Stimulated activated CD8-positive, alpha-beta memory T cell treated with anti-CD3 and anti-CD28 coated beads, Interleukin-2, amount 100 ng/mL, for 48 hours (primary cell): ENCODE data around the gene TNFAIP3.
"Not testable (repeated sequence)": the region's sequence is repeated elsewhere in the genome, so short reads cannot be mapped to it uniquely, and the experiment has no call there.

Source experiments
- DNase-seq, 2 donors: peaks; one replicate each; pipeline ENCODE4 v3.0.0-alpha.2; 2020; ENCODE audit warnings: low read depth in 2 of 2

TNFAIP3 gene

DNA sequence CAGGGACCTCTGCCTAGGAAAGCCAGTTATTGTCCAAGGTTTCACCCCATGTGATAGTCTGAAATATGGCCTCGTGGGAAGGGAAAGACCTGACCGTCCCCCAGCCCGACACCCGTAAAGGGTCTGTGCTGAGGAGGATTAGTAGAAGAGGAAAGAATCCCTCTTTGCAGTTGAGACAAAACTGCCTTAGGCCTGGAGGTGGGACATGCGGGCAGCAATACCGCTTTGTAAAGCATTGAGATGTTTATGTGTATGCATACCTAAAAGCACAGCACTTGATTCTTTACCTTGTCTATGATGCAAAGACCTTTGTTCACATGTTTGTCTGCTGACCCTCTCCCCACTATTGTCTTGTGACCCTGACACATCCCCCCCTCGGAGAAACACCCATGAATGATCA, 22.3 kb upstream of the TNFAIP3 start:
- not testable (repeated sequence) for DNase-seq

DNA sequence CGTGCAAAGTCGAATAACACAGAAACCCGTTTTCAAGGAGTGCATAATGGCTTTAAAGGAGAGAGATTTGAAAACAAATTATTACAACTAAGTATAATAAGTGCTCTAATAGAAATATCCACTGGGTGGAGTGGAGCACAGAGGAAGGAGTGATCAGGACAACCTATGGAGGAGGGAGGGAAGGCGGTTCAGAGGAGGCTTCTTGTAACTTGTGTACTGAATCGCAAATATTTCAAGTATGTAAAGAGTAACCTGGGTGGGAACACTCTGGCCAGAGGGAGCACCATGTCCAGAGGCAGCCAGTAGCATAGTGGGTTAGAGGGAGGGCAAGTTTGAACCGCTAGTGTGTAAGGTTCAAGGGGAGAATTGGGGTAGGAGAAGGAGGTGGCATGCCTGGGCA, 21.6 kb upstream of the TNFAIP3 start:
- no peak for DNase-seq

DNA sequence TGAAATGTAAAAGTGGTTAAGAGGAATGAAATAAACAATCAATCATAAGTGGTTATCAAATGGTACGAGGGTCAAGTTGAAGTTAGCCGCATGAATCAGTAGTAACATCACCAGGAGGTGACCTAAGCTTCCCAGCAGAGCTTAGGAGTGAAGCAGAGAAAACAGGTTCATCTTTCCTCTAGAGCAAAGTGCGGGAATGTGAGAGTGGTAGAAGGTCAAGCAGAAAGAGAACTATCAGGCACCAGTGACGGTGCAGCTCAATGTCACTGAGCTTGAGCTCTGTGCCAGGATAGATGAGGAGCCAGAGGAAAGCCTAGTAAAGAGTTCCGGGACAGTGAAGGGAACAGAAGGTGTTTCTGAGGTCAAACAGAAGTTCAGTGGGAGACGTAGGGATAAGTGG, 20.8 kb upstream of the TNFAIP3 start:
- no peak for DNase-seq

DNA sequence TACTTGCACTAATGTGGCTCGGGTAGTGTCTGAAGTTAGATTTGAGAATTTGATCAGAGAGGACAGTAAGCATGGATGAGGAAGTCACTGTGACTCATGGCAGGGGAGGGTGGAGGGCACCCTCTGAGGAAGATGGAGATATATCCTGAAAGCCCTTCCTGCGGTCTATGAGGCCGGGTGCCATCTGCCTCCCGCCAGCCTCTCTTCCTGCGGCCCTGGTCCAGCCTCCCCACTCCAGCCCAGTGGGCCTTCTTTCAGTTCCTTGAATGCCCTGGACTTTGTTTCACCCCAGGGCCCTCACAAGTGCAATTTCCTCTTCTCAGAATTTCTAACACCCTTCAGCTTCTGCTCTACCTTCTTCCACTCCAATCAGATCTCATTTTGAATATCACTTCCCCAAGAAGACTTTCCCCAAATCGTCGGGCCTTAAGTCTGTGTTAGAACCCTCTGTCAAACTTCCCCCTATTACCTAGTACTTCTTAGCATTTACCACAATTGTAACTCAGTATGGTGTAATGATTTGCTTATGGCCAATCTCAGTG, 20.2 kb upstream of the TNFAIP3 start:
- DNase-seq = no peak

DNA sequence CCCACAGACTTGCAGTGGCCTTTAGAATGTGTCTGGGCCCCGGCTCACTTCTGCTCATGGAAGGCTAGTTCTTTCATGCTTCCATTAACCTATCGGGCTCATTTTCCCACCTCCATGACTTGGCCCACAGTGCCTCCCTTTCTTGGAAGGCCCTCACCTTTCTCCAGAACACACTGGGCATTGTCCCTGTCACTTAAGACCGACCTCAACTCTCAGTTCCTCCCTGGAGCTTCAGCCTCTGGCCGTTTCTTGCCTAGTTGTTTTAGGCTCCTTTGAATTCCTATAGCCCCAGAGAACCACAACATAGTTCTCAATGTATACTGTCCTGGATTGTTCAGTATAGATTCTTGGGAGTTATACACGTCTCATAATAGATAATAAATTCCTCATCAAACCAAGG, 19.3 kb upstream of the TNFAIP3 start:
- DNase-seq = no peak

DNA sequence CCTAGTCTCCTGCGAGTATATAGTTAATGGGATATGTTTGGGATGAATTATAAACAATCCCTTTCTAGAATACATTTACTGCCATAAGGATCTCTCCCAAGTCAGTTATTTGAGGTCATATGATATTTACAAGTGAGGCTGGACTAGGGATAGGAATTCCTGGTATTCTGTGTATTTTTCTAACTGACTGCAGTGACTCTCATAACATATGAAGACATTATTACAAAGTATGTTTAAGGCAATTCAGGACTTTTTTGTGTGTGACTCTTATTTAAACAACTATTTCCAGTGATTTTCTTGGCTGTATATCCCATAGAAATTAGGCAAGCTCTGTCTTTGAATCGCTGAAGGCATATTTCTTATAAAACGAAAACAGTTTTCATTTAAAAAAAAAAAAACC, 18.4 kb upstream of the TNFAIP3 start:
- no peak for DNase-seq

DNA sequence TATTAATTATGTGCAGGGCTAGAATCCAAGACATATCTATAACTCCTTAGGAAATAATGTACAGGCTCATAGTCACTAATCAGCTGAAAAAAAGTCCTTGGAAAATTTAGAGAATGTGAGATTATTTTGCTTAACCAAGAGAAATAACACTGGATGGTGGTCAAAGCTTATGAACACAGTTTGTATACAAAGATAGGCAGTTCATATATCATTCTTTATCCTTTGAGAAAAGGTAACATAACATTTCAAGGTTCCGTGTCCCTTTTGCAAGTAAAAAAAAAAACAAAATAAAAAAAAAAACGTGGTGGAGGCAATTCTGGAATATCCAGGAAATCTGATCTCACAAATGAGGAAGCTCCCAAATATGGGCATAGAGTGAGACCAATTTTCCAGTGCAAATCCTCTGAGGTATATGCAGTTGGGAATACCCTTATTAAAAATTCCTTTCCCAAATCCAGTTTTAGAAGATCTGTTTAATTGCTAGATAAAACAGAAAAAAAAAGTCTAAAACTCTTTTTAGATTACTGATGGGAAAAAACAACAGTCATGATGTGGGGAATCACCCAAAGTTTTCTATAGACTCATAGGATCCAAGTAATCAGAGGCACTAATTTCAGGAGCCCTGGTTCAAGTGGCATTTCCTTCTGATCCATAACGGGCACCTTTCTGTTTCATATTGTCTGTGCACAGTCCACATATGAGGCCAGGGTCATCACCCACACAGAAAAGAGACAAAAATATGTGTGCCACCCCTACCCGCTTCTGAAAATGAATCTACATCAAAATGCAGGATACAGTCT, 17.7 kb upstream of the TNFAIP3 start:
- no peak for DNase-seq

DNA sequence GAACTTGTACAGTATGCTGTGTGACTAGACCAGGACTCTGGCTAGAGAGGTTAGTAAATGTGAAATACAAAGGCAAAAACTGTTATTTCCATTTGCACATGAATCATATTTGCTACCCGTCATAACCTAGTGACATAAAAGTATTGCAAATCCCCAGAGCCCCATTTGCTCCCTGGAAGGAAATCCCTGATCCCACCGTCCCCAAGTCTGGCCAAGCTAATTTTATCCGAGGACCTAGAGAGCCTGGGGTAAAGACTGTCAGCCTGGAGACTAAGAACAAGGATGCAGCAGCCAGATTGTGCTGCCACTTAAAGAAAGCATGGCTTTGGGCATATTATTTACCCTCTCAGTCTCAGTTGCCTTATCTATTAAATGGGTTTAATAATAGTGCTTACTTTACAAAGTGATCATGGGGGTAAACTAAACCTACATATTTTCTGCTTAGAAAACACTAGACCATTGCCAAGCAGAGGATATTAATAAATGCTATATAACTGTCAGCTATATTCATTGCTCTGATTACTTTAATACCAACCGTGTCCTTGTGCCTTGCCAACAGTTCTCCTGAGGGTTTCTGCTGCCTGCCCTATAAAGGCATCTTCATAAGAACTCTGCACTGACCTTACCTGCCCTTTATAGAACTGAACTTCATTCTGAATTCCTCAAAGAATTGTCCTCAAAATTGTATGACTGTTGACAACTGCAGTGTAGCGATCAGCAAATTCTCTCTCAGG, 16.9 kb upstream of the TNFAIP3 start:
- DNase-seq = no peak

DNA sequence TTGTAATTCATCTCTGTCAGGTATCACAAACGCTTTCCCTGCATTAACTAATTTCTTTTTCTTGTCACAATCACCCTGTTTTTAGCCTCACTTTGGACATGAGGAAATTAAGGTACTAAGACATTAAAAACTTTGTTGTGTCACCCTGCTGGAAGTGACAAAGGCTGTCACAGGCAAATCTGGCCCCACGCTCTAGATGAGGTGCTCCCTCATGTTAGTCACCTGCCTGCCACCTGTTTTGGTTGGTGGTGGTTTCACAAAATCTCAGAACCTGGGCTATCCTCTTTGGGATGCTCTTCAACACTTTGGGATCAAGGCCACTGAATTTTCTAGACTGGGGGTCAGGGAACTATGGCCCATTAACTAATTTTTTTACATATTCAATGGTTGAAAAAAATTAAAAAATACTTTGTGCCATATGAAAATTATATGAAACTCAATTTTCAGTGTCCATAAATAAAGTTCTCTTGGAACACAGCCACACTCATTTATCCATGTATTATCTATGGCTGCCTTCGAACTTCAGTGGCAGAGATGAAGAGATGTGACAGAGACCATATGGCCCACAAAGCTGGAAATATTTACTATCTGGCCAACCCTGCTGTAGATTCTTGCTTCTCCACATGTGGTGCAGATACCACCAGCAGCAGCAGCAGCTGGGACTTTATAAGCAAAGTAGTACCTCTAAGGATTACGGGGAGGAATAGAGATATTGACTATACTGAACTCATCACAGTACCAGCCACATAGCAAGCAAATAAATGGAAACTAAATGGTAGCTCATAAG, 16.1 kb upstream of the TNFAIP3 start:
- no peak for DNase-seq

DNA sequence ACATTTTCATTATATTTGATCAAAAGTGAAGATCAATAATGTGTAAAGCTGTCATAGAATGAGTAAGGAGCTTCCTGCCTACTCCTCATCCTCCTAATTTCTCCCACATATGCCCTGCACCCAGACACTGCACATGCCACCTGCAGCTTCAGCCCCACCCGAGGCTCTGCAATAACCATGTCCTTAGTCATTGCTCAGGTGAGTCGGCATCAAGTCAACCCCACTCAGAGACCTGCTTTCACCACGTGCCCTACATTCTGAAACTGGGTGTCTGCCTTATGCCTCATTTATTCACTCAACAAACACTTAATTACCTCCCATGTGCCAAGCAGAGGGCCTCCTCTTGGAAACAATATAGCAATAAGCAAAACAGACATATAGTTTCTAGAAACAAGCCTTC, 15.4 kb upstream of the TNFAIP3 start:
- DNase-seq = no peak

DNA sequence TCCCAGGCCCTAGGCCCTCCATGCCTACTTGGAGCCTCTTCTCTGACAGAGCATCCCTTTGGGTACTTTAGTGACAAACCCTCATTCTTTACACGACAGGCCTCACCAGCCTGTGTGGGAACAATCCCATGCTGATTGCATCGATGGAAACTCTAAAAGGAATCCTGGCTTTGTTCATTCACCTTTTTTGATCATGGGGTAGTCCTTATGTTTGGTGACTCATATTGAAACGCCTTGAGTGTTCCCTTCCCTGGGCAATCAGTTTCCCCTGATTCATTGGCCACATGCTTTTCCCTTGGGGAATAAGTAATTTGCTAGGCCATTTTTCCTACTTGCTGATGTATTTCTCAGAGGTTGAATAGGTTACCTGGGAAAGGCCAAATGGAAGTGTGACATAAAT, 14.7 kb upstream of the TNFAIP3 start:
- no peak for DNase-seq

DNA sequence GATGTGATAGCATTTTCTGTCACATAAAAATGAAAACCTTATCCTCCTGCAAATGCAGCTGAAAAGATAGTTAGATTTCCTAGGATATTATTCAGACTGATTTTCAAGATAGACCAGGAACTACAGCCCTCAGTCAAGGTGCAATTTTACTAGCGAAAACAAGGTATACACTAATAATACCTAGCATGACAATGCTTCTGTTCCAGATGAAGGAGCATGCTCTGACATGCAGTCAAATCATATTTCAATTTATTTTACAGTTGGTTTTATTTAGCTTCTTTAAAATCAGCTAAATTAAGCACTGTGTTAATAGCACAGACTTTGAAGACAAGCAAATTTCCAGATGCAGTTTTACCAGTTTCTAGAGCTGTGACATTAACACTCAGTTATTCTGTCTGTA, 14.2 kb upstream of the TNFAIP3 start:
- no peak for DNase-seq

DNA sequence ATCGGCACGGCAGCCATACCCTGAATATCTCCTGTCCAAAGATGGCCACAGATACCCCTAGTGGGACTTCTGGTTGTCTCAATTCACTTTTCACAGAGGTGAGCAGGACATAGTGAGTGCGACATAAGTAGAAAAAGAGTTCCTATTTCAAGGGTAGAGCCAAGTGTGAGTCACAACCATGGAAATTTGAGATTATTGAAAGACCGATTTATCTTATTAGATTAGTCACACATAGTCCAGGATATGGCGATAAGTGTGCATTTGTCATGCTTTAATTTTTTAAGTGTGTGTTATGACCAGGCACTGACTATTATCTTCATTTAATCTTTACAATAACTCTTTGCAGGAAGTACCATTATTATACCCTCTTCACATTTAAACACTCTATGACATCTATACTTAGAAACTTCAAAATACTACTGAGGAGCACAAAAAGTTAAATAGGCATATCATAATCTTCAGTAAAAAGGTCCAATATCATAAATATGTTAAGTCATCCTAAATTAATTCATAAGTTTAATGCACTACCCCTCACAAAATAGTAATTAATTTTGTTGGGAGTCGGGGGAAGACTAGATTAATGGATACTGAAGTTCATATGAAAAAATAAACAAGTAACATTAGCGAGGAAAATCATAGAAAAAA, 13.4 kb upstream of the TNFAIP3 start:
- DNase-seq = no peak

DNA sequence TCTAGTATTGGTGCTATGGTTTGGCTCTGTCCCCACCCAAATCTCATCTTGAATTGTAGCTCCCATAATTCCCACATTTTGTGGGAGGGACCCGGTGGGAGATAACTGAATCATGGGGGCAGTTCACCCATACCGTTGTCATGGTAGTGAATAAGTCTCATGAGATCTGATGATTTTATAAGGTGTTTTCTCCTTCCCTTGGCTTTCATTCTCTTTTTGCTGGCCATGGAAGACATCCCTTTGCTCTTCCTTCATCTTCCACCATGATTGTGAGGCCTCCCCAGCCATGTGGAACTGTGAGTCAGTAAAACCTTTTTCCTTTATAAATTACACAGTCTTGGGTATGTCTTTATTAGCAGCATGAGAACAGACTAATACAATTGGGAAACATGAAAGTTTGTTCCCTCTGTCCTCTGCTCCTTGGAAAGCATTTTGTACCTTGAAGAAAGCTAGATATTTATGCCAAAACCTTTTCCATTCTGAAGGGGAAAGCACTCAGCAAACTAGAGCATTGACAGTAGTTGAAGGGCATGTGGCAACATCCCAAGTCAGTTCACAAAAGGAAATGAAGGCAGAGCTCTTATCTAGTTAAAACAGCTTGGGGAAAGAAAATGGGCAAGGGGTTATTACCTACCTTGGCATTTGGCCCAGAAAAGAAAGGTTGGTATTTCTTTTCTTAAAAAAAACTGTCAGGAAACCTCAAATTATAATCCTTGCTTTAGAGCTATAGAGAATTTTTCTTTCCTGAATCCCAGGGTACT, 10.7 kb upstream of the TNFAIP3 start:
- no peak for DNase-seq

DNA sequence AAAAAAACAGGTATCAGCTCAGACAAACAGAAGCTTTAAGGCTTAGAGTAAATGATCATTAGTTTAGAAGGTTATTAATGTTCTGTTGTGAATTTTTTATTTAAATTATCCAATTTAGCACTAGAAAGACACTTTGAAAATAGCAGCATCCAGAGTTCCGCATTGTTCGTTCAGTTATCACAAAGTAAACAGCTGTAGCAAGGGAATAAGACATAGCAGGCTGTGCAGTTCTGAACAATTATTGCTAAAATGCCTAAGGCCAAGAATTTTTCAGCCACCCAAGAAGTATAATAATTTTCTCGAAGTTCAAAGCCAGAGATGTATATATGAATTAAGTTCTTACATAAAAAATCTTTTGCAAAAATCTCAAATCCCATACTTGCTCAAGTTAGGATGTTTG, 8.0 kb upstream of the TNFAIP3 start:
- DNase-seq = no peak

DNA sequence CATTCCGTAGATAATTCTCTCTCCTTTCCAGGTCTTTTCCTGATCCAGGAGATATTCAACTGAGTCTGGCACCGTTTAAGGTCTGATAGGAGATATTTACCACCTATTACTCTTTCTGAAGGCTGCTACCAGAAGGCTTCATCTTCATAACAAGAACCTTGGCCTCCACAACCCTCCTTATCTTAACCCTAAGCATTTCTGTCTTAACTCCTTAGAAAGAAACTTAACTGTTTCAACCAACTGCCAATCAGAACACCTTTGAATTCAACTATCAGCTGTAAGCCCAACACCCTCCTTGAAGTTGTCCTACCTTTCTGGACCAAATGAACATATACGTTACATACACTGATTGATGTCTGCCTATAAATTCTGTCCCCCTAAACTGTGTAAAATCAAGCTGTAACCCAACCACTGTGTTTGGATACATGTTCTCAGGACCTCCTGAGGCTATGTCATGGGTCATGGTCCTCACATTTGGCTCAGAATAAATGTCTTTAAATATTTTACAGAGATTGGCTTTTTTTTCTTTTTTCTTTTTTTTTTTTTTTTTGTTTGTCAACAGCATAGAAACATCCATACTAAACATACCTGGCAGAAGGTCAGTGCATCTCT, 6.6 kb upstream of the TNFAIP3 start:
- no peak for DNase-seq

DNA sequence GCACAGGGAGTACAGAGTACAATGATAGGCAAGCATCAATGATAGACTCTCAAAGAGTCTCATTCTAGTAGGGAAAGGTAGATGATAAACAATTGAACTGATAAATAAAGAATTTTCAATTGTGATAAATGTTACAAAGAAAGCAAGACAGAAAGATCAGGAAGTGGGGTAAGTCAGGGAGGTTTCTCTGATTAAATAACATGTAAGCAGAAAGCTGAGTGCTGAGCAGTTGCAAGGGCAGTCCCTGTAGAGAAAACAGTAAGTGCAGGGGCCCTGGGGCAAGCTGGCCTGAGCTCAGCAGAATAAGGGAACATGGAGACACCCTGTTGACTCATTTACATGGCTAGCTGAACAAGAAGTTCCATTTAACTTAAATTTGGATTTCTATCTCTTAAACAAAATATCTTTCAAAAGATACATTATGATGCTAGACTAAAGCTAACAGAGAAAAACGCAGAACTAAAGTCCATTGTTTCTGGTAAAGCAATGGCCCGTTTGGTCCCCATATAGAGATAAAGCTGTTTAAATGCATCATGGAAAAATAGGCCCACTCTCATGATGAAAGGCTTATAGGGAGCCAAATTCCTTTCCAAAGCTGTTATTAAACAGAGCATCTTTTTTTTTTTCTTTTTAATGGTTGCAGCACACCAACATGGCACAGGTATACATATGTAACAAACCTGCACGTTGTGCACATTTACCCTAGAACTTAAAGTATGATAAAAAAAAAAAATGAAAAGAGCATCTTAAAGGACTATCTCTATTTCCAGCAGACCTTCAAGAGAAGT, 5.3 kb upstream of the TNFAIP3 start:
- no peak for DNase-seq

DNA sequence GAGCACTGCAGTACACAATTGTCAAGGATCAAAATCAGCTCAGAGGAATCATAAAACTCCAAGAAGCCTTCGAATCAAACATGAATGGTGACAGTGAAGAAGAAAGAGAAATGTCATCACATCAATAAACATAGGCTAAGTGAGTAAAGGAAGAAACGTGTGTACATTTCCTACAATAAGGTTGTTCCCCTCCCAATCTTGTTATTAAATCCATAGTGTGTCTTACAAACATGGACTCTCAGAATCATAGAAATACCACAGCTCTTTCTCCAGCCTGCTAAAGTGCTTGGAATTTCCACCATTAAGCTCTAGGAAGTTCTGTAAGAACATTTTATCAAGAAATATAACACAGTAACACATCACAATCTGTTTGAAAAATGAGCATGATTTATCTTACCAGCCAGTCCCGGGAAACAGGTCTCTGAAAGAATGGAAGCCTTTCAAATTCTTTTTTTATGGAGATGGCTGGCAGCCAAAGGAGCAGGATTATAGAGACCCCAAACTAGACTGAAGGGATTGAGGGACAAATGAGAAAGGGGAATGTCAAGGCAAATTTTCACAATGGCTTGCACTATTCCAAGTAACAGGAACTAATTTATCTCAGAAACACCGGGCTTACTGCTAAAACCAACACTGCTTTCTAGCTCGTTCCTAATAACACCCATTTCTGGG, 4.5 kb upstream of the TNFAIP3 start:
- no peak for DNase-seq

DNA sequence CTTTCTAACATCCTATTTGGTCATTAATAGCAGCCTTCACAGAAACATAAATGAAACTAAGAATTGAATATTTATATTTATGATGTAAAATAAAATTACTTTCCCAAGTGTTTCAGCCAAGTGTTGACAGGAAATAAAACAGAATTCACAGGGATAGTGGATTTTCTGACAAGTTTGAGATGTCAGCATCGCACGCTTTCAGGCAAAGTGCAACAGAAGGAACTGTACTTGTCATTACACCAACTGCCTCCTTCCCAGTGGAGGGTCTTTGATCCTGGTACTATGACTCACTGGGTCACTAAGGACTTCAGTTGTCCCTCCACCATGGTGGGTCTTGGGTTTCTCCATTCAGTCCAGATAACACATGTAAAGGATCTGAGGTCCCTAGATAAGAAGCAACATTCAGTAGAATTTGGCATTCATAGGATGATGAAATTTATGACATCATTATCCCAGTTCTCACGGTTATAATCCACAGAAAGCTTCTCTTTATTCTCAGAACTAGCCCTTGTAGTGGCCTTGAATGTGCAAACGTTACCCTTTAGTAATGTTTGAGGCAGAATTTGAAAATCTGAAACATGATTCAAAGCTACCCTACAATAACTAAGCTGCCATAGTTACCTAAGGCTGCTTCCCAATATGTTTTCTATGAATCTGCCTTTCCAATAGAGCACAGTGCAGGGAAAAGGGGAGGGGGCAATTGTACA, 3.8 kb upstream of the TNFAIP3 start:
- DNase-seq = no peak
